Gastroesophageal sphincter (tissue), 3 donors: ENCODE results near the gene TAS1R1.

ENCODE experiments used
- EP300 ChIP-seq: sonication (generic); formaldehyde crosslinking; IDR thresholded peaks from one replicate; pipeline ENCODE4 v1.6.1; 2017; ENCODE audit warnings: antibody characterized with exemption, mild to moderate bottlenecking
- POLR2A ChIP-seq, 2 donors: fragments of 450-650 bp; IDR thresholded peaks; one replicate each; pipeline ENCODE4 v1.6.1; 2017; ENCODE audit warnings: antibody characterized with exemption in 2 of 2, mild to moderate bottlenecking in 2 of 2, moderate library complexity in 1 of 2
- TF ChIP-seq, protein P1 (sequence below), 4 experiments: fragments of 200-600 bp in 2 of 4; fragments of 450-650 bp in 2 of 4; sonication (generic) in 1 of 4; IDR thresholded peaks; one replicate each; pipeline ENCODE4 v1.5.1; 2017 to 2019; ENCODE audit warnings: antibody characterized with exemption in 4 of 4, mild to moderate bottlenecking in 2 of 4, moderate library complexity in 2 of 4

DNA sequence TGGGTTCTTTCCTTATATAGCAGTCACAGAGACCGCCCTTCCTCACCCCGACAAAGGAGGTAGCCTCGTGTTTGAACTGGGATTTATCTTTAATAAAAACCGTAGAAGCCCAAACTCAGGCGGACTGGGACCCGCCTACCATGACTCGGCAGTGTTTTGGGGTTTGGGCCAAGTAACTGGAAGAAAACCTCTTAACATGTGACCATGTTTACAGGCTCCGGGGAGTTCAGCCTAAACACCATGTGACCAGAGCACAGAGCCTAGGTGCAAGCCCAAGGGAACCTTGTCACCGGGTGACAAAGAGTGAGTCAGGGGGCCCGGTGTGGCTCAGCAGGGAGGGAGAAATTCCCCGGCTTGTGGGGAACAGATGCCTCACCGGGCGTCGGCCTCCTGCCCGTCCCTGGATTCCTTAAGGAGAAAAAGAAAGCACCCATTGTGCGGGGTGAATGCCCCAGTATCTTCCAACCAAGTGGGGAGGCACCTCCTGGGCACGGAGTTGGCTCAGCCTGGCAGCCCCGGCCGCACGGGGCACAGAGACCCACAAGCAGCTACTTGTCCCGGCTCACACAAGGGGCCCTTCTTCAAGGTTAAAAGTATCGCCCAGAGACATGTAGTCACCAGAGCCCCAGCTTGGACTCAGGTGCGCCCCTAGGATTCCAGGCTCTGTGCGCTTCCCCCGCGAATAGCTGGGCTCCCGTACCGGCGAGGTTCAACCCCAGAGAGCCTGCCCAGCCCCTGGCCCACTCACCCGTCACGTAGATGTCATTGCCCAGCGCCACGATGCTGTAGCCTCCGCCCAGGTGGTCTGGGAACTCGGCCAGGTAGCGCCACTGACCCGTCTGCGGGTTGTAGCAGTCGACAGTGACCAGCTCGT is 46.2 kb downstream of the TAS1R1 start:
- TF ChIP-seq, protein P1, sequence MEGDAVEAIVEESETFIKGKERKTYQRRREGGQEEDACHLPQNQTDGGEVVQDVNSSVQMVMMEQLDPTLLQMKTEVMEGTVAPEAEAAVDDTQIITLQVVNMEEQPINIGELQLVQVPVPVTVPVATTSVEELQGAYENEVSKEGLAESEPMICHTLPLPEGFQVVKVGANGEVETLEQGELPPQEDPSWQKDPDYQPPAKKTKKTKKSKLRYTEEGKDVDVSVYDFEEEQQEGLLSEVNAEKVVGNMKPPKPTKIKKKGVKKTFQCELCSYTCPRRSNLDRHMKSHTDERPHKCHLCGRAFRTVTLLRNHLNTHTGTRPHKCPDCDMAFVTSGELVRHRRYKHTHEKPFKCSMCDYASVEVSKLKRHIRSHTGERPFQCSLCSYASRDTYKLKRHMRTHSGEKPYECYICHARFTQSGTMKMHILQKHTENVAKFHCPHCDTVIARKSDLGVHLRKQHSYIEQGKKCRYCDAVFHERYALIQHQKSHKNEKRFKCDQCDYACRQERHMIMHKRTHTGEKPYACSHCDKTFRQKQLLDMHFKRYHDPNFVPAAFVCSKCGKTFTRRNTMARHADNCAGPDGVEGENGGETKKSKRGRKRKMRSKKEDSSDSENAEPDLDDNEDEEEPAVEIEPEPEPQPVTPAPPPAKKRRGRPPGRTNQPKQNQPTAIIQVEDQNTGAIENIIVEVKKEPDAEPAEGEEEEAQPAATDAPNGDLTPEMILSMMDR (IDR thresholded peaks at IDR 0.05) = no peak
- TF ChIP-seq POLR2A (IDR thresholded peaks at IDR 0.05) = peak; percentile 52 to 57
- no peak for TF ChIP-seq EP300
